ENCODE measurements around the gene LITAFD.

LITAFD gene

DNA sequence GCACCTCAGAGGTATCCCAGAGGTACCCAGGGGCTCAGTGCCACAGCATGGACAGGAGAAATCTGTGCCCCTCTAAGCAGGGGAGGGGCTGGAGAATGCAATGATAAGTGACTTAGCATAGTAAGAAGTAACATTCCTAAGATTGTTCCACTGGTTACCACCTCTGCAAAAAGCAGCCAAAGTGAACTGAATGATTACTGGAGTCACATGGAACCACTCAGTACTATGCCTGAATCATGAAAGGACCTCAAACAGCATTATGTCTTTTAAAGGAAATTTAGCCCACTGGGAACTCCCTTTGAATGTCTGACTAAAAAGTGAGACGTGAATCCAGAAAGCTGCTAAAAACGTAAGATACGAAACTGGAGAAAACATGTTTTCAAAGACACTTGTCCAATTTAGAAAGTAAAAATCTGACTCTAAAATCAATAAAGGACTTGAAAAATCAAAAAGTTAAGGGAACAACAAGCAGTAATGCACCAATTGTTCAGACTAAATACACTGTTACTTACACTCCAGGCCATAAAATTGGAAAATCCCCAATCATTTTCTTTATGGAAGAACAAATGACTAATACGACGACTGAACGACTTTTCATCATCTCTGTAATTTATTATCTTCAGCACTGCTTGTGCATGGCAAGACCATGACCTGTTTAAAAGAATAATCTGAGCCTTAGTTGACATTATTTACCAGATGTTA, 38.6 kb downstream of the LITAFD start:
- TF ChIP-seq EP300 (IDR thresholded peaks at IDR 0.05; ENCODE audit: borderline replicate concordance) (no peak), TAF1 (IDR thresholded peaks at IDR 0.05; ENCODE audit: low read depth) (no peak), NFIC (IDR thresholded peaks at IDR 0.05) (no peak), CREB1 (IDR thresholded peaks at IDR 0.05; ENCODE audit: low read depth) (no peak), TCF12 (IDR thresholded peaks at IDR 0.05; ENCODE audit: low read depth) (no peak), FOXM1 (IDR thresholded peaks at IDR 0.05; ENCODE audit: borderline replicate concordance, low read depth) (no peak), ZBTB7A (IDR thresholded peaks at IDR 0.05; ENCODE audit: low read depth) (no peak), RAD21 (IDR thresholded peaks at IDR 0.05; ENCODE audit: low read depth) (no peak)
- TF ChIP-seq, protein P1, sequence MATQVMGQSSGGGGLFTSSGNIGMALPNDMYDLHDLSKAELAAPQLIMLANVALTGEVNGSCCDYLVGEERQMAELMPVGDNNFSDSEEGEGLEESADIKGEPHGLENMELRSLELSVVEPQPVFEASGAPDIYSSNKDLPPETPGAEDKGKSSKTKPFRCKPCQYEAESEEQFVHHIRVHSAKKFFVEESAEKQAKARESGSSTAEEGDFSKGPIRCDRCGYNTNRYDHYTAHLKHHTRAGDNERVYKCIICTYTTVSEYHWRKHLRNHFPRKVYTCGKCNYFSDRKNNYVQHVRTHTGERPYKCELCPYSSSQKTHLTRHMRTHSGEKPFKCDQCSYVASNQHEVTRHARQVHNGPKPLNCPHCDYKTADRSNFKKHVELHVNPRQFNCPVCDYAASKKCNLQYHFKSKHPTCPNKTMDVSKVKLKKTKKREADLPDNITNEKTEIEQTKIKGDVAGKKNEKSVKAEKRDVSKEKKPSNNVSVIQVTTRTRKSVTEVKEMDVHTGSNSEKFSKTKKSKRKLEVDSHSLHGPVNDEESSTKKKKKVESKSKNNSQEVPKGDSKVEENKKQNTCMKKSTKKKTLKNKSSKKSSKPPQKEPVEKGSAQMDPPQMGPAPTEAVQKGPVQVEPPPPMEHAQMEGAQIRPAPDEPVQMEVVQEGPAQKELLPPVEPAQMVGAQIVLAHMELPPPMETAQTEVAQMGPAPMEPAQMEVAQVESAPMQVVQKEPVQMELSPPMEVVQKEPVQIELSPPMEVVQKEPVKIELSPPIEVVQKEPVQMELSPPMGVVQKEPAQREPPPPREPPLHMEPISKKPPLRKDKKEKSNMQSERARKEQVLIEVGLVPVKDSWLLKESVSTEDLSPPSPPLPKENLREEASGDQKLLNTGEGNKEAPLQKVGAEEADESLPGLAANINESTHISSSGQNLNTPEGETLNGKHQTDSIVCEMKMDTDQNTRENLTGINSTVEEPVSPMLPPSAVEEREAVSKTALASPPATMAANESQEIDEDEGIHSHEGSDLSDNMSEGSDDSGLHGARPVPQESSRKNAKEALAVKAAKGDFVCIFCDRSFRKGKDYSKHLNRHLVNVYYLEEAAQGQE (IDR thresholded peaks at IDR 0.05; ENCODE audit: low read depth), result no peak
- TF ChIP-seq, protein P2, sequence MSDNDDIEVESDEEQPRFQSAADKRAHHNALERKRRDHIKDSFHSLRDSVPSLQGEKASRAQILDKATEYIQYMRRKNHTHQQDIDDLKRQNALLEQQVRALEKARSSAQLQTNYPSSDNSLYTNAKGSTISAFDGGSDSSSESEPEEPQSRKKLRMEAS (IDR thresholded peaks at IDR 0.05), result no peak

DNA sequence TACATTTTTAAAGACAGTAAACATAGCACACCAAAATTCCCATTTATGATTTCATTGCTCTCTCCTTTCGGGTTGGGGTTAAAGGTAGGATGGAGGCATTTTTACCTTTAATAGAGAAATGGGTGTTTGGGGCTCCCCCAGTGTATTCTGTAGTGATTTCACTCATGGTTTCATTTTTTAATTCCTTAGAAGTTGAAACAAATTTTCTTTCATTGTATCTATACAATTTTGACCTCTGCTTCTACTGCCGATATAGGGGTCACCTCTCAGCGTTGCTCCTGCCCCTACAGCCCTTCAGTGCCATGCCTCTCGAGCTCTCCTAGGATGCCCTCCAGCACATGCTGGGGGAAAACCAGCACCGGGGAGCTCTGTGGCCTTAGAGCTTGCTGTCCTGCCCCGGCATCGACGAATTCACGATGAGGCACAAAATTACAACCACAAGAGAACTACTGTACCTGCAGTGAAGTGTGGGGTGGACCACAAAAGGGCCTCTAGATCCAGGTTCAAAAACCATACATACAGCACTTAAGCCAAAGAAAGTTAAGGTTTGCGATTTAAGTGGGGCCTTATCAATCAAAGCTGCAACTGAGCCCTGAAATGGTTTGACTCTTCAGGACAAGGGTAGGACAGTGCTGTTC, 39.3 kb downstream of the LITAFD start:
- TF ChIP-seq TCF12 (IDR thresholded peaks at IDR 0.05; ENCODE audit: low read depth) (no peak), YY1 (IDR thresholded peaks at IDR 0.05; ENCODE audit: low read depth) (no peak), RAD21 (IDR thresholded peaks at IDR 0.05; ENCODE audit: low read depth) (no peak), ZBTB7A (IDR thresholded peaks at IDR 0.05; ENCODE audit: low read depth) (no peak), FOXM1 (IDR thresholded peaks at IDR 0.05; ENCODE audit: borderline replicate concordance, low read depth) (no peak), CEBPB (IDR thresholded peaks at IDR 0.05) (no peak), NFIC (IDR thresholded peaks at IDR 0.05) (no peak), EP300 (IDR thresholded peaks at IDR 0.05; ENCODE audit: borderline replicate concordance) (no peak), TAF1 (IDR thresholded peaks at IDR 0.05; ENCODE audit: low read depth) (no peak), EGR1 (IDR thresholded peaks at IDR 0.05) (no peak), CREB1 (IDR thresholded peaks at IDR 0.05; ENCODE audit: low read depth) (no peak), TEAD4 (IDR thresholded peaks at IDR 0.05) (no peak)
- TF ChIP-seq, protein P1 (IDR thresholded peaks at IDR 0.05; ENCODE audit: low read depth), result no peak
- TF ChIP-seq, protein P2 (IDR thresholded peaks at IDR 0.05), result no peak
- TF ChIP-seq, protein P3, sequence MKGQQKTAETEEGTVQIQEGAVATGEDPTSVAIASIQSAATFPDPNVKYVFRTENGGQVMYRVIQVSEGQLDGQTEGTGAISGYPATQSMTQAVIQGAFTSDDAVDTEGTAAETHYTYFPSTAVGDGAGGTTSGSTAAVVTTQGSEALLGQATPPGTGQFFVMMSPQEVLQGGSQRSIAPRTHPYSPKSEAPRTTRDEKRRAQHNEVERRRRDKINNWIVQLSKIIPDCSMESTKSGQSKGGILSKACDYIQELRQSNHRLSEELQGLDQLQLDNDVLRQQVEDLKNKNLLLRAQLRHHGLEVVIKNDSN (IDR thresholded peaks at IDR 0.05), result no peak

DNA sequence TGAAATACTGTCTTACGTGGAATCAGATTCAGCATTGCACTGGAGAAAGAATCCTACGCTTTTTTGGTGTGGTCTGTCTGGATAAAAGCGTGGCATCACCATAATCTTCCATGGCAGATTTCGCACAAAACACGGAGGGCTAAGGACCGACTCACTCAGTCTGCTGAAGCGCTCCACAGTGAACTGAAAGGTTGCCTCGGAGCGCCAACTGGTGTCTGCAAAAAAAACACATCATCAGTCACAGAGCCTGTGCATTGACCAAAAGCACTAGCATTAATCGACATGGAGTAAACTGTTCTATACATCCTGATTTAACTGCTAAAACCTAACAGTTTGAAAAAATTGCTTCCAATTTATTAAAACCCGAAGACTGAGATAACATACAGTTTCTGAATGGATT, 41.0 kb downstream of the LITAFD start:
- no peak for TF ChIP-seq RAD21 (IDR thresholded peaks at IDR 0.05; ENCODE audit: low read depth)
- TF ChIP-seq, protein P3 (IDR thresholded peaks at IDR 0.05), result no peak

DNA sequence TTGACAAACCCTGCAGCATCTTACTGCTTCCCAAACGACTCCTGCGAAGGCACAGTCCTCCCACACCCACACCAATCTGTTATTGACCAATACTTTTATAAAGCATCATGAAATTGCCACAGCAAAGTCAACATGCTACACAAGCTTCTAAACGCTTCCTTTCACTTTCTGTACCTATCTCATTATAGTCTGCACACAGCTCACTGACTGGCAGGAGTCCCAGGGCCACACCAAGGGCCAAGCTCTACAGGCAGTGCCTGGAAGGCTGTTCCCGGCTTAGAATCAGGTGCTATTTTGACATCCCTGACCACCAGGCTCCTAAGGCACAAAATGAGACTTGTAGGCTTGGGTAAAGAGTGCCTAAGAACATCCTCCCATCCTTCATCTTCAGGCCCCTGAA, 42.1 kb downstream of the LITAFD start:
- TF ChIP-seq YY1 (IDR thresholded peaks at IDR 0.05; ENCODE audit: low read depth) (no peak), EP300 (IDR thresholded peaks at IDR 0.05; ENCODE audit: borderline replicate concordance) (no peak), FOXM1 (IDR thresholded peaks at IDR 0.05; ENCODE audit: borderline replicate concordance, low read depth) (no peak), TAF1 (IDR thresholded peaks at IDR 0.05; ENCODE audit: low read depth) (no peak), ZBTB7A (IDR thresholded peaks at IDR 0.05; ENCODE audit: low read depth) (no peak), TEAD4 (IDR thresholded peaks at IDR 0.05) (no peak), CREB1 (IDR thresholded peaks at IDR 0.05; ENCODE audit: low read depth) (no peak), RAD21 (IDR thresholded peaks at IDR 0.05; ENCODE audit: low read depth) (no peak), TCF12 (IDR thresholded peaks at IDR 0.05; ENCODE audit: low read depth) (no peak), NFIC (IDR thresholded peaks at IDR 0.05) (no peak), EGR1 (IDR thresholded peaks at IDR 0.05) (no peak)
- TF ChIP-seq, protein P3 (IDR thresholded peaks at IDR 0.05), result no peak
- TF ChIP-seq, protein P1 (IDR thresholded peaks at IDR 0.05; ENCODE audit: low read depth), result no peak
- TF ChIP-seq, protein P2 (IDR thresholded peaks at IDR 0.05), result no peak

All from Ishikawa (cell line).